ENCODE data around the gene PAXX.

Gene PAXX

DNA sequence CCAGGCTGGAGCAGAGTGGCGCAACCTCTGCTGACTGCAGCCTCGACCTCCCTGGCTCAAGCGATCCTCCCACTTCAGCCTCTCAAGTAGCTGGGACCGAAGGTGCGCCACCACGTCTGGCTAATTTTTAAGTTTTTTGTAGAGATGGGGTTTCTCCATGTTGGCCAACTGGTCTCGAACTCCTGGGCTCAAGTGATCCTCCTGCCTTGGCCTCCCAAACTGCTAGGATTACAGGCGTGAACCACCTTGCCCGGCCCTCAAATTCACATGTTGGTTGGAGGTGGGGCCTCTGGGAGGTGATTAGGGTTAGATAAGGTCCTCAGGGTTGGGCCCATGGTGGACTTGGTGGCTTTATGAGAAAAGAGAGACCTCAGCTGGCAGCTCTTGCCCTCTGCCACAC, 30.1 kb upstream of the PAXX start:
- no peak overlapping the region for H3K4me3 ChIP-seq
- no peaks in the 10 kb centered on the region for H4K20me1 ChIP-seq
- H3K27ac ChIP-seq, result no peak overlapping the region
- TF ChIP-seq Cebpa-rat (IDR thresholded peaks at IDR 0.05), result no peak
- no peaks in the 10 kb centered on the region for H3K9me3 ChIP-seq (replicated peaks in 1 of 11)
- no peaks in the 10 kb centered on the region for H3K36me3 ChIP-seq
- 0 out of 22 replicates have a peak, but pooled peaks cover 0 to 4% (median 0%) of the 10 kb centered on the region in 11 experiments for H3K27me3 ChIP-seq
- H3K4me2 ChIP-seq, result no peak overlapping the region
- no peak overlapping the region for H3K9ac ChIP-seq
- H3K4me1 ChIP-seq, result peaks cover 14 to 21% (median 18%) of the 10 kb centered on the region in 10 experiments

DNA sequence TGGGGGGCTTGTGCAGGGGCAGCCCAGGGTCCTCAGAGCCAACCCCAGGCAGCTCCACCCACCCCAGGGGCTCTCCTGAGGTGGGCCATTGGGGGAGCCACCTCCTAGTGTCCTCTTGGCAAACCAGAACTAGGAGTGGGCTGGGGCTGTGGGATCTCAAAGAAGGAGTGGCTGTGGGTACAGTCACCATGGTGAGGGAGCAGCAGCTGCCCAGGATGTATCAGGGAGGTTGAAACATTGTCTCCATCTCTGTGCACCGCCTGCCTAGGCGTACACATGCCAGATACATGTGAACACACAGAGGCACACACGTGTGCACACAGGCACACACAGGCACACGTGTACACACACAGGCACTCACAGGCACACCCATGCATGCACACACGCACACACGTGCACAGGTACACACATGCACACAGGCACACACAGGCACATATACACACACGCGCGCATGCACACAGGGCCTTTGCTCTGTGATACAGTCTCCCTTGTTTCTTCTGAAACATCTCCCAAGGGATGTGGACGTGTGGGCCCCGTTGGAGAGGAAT, 29.4 kb upstream of the PAXX start:
- Histone ChIP-seq H3K9me3 (replicated peaks in 1 of 11) (no peaks in the 10 kb centered on the region), H3K36me3 (no peaks in the 10 kb centered on the region), H3K27ac (no peak overlapping the region), H3K4me2 (no peak overlapping the region), H4K20me1 (no peaks in the 10 kb centered on the region), H3K4me3 (no peak overlapping the region), H3K4me1 (peaks cover 14 to 21% (median 18%) of the 10 kb centered on the region in 10 experiments), H3K27me3 (0 out of 22 replicates have a peak, but pooled peaks cover 0 to 4% (median 0%) of the 10 kb centered on the region in 11 experiments), H3K9ac (no peak overlapping the region; a peak in 1 of 22 replicates)
- no peak for TF ChIP-seq Cebpa-rat (IDR thresholded peaks at IDR 0.05)

GRCh38 chr9:136963341-136963740, 28.9 kb upstream of the PAXX start:
- Histone ChIP-seq H3K4me1 (peaks cover 14 to 24% (median 19%) of the 10 kb centered on the region in 10 experiments), H3K36me3 (no peaks in the 10 kb centered on the region), H3K9ac (no peak overlapping the region; a peak in 1 of 22 replicates), H4K20me1 (no peaks in the 10 kb centered on the region), H3K27ac (no peak overlapping the region), H3K4me3 (no peak overlapping the region), H3K9me3 (replicated peaks in 1 of 11) (no peaks in the 10 kb centered on the region), H3K27me3 (0 out of 22 replicates have a peak, but pooled peaks cover 0 to 4% (median 0%) of the 10 kb centered on the region in 11 experiments), H3K4me2 (no peak overlapping the region)
- TF ChIP-seq Cebpa-rat (IDR thresholded peaks at IDR 0.05), result no peak

- H4K20me1 ChIP-seq, result no peaks in the 10 kb centered on the region
- H3K27me3 ChIP-seq, result 0 out of 22 replicates have a peak, but pooled peaks cover 0 to 4% (median 0%) of the 10 kb centered on the region in 11 experiments
- no peak overlapping the region for H3K4me3 ChIP-seq
- H3K9ac ChIP-seq, result peak overlapping the region in 1 of 11 experiments; percentile 2; a peak in 1 of 22 replicates
- H3K9me3 ChIP-seq (replicated peaks in 1 of 11), result no peaks in the 10 kb centered on the region
- no peak overlapping the region for H3K27ac ChIP-seq
- H3K36me3 ChIP-seq, result no peaks in the 10 kb centered on the region
- H3K4me2 ChIP-seq, result 0 out of 22 replicates have a peak overlapping the region, but pooled peaks of 2 of the 11 experiments have one; percentile 48 to 51
- no peak for TF ChIP-seq Cebpa-rat (IDR thresholded peaks at IDR 0.05)
- peaks cover 14 to 25% (median 19%) of the 10 kb centered on the region in 10 experiments for H3K4me1 ChIP-seq
Measured at GRCh38 chr9:136963751-136964150, 28.5 kb upstream of the PAXX start.

- Histone ChIP-seq H3K27me3 (0 out of 22 replicates have a peak, but pooled peaks cover 0 to 4% (median 0%) of the 10 kb centered on the region in 11 experiments), H3K4me2 (peak overlapping the region in 4 of 11 experiments; percentile 20 to 51 (median 36); a peak in 6 of 22 replicates), H3K36me3 (no peaks in the 10 kb centered on the region), H4K20me1 (no peaks in the 10 kb centered on the region), H3K27ac (no peak overlapping the region), H3K9me3 (replicated peaks in 1 of 11) (no peaks in the 10 kb centered on the region), H3K9ac (peak overlapping the region in 1 of 11 experiments; percentile 2; a peak in 1 of 22 replicates), H3K4me3 (no peak overlapping the region), H3K4me1 (peaks cover 14 to 25% (median 18%) of the 10 kb centered on the region in 10 experiments)
- TF ChIP-seq Cebpa-rat (IDR thresholded peaks at IDR 0.05), result no peak
Measured at GRCh38 chr9:136964171-136964689, 28.0 kb upstream of the PAXX start.

DNA sequence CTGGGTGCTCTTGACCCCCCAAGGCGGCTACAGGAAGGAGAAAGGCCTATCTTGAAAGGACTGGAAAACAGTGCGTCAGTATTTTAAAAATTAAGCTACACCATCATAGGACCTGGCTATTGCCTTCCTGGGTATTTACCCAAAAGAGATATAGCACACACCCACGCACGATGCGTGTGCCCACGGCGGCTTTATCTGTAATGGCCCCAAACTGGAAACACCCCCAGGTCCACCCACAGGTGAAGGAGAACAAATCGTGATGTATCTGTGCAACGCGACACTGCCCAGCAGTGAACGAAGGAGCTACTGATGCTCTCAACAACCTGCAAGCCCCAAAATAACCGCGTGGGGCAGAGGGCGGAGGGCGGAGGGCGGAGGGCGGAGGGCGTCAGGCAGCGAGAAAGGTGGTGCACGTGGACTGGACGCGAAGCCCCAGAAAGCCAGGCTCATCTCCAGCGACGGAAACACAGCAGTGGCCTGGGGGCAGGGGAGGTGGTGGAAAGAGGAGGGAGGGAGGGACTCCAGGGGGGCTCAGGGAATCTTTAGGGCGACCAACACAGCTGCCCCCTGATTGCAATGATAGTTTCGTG, 27.3 kb upstream of the PAXX start:
- Histone ChIP-seq H3K9ac (no peak overlapping the region; a peak in 1 of 22 replicates), H3K36me3 (no peaks in the 10 kb centered on the region), H3K9me3 (replicated peaks in 1 of 11) (no peaks in the 10 kb centered on the region), H3K4me2 (peak overlapping the region in 4 of 11 experiments; percentile 20 to 51 (median 36); a peak in 5 of 22 replicates), H3K27me3 (0 out of 22 replicates have a peak, but pooled peaks cover 0 to 4% (median 0%) of the 10 kb centered on the region in 11 experiments), H3K27ac (no peak overlapping the region), H3K4me3 (no peak overlapping the region), H3K4me1 (peaks cover 13 to 24% (median 17%) of the 10 kb centered on the region in 10 experiments), H4K20me1 (no peaks in the 10 kb centered on the region)
- TF ChIP-seq Cebpa-rat (IDR thresholded peaks at IDR 0.05), result no peak

- 0 out of 22 replicates have a peak overlapping the region, but pooled peaks of 1 of the 11 experiments have one; percentile 29 for H3K9ac ChIP-seq
- no peak overlapping the region for H3K27ac ChIP-seq
- H3K27me3 ChIP-seq, result 0 out of 22 replicates have a peak, but pooled peaks cover 0 to 4% (median 0%) of the 10 kb centered on the region in 11 experiments
- 0 out of 20 replicates have a peak overlapping the region, but pooled peaks of 1 of the 10 experiments have one; percentile 15 for H3K4me3 ChIP-seq
- H4K20me1 ChIP-seq, result no peaks in the 10 kb centered on the region
- no peaks in the 10 kb centered on the region for H3K9me3 ChIP-seq (replicated peaks in 1 of 11)
- peak overlapping the region; percentile 42 to 82 (median 61) for H3K4me2 ChIP-seq
- TF ChIP-seq Cebpa-rat (IDR thresholded peaks at IDR 0.05), result no peak
- no peaks in the 10 kb centered on the region for H3K36me3 ChIP-seq
- H3K4me1 ChIP-seq, result peaks cover 21 to 33% (median 25%) of the 10 kb centered on the region in 10 experiments
Measured at GRCh38 chr9:136965771-136966484, 26.3 kb upstream of the PAXX start.

GRCh38 chr9:136968333-136969127, 23.7 kb upstream of the PAXX start:
- H3K27me3 ChIP-seq, result 0 out of 22 replicates have a peak, but pooled peaks cover 0 to 4% (median 0%) of the 10 kb centered on the region in 11 experiments
- no peak for TF ChIP-seq Cebpa-rat (IDR thresholded peaks at IDR 0.05)
- no peak overlapping the region; a peak in 1 of 22 replicates for H3K9ac ChIP-seq

More at GRCh38 chr9:136968333-136969127, 23.7 kb upstream of the PAXX start:
- H3K4me2 ChIP-seq, result no peak overlapping the region
- H4K20me1 ChIP-seq, result no peaks in the 10 kb centered on the region
- H3K4me3 ChIP-seq, result no peak overlapping the region
- no peaks in the 10 kb centered on the region for H3K9me3 ChIP-seq (replicated peaks in 1 of 11)
- no peaks in the 10 kb centered on the region for H3K36me3 ChIP-seq
- H3K4me1 ChIP-seq, result peaks cover 22 to 36% (median 31%) of the 10 kb centered on the region in 10 experiments
- H3K27ac ChIP-seq, result no peak overlapping the region

Data from BLaER1 treated with 17β-estradiol and CSF1 and Interleukin-3, amounts not matched to agents 10 nM and 100 nM (cell line).